ENCODE measurements around the gene CALML3. TPM values are rescaled to one million over a fixed set of nuclear protein-coding genes. Genes with fewer than 3 reads are reported as not detected.

Gene CALML3
- total and polyA plus RNA-seq, 10 of the 15 experiments (the other 5 are each of a cell fraction or from before 2014, with no cell fraction given) = not detected

DNA sequence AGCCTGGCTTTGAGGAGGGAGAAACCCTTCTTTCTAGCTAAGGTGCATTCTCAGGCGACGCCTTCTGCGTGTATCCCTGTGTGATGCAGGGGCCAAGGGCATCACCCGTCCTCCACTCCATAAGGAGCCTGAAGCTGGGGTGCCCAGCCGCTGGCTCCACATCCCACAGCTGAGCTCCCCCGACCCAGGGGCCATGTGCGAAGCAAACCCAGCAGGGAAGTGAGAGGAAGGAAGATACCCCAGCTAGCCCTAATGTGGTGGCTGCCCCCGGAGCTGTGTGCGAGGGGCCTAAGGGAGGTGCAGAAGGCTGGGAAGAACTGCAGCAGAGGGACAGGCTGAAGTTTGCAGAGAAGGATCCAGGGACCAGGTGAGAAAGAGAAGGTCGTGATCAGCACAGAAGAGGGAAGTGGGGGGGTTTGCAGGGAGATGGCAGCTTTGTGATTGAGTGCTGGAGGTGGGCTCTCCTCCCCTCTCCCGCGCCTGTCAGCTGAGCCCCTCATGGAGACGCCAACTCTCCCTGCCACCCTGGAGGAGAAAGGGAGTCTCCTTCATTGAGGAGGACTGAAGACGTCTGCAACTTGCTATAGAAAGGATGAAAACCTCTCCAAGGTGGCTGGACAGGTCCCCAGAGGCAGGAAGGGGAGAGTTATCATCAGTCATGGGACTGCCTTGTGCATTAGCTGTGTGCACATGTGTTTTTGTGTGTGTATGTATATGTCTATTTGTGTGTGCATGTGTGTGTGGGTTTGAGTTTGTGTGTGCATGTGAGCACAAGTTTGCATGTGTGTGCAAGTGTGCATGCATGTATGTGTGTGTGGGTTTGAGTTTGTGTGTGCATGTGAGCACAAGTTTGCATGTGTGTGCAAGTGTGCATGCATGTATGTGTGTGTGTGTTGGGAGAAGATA, 21.9 kb upstream of the CALML3 start (continued):
- TF ChIP-seq MTA2 (IDR thresholded peaks at IDR 0.05; ENCODE audit: low read depth) (no peak), RB1 (IDR thresholded peaks at IDR 0.05; ENCODE audit: borderline replicate concordance) (no peak), FOS (IDR thresholded peaks at IDR 0.05; ENCODE audit: borderline replicate concordance, extremely low read depth, insufficient read length) (no peak), SREBF2 (IDR thresholded peaks at IDR 0.05; ENCODE audit: low read length) (no peak), JUNB (IDR thresholded peaks at IDR 0.05) (no peak), ZBED1 (IDR thresholded peaks at IDR 0.05; ENCODE audit: borderline replicate concordance) (no peak), ASH2L (IDR thresholded peaks at IDR 0.05; ENCODE audit: borderline replicate concordance, low read depth) (no peak)

DNA sequence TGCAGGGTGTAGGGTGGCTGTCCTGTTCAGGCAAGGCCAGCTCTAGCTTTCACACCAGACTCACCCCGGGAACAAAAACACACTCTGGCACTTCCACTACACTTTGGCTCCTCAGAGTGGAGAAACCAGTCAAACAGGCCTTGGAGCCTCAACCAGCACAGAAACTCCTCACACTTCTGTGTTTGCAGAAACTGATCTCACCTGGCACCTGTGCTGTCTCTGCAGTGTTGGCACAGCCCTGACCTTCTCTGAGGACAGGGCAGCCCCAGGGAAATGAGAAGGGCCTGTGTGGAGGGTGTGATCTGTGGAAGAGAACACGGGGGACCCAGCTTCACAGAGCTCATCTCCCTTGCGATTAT, 21.3 kb upstream of the CALML3 start:
- TF ChIP-seq RB1 (IDR thresholded peaks at IDR 0.05; ENCODE audit: borderline replicate concordance) (no peak), ZBED1 (IDR thresholded peaks at IDR 0.05; ENCODE audit: borderline replicate concordance) (no peak), TAF1 (IDR thresholded peaks at IDR 0.05; ENCODE audit: borderline replicate concordance, low read depth, low read length) (no peak), POU2F2 (IDR thresholded peaks at IDR 0.05; ENCODE audit: borderline replicate concordance, low read depth, low read length) (no peak), KDM1A (IDR thresholded peaks at IDR 0.05; ENCODE audit: borderline replicate concordance) (no peak), MXI1 (IDR thresholded peaks at IDR 0.05; ENCODE audit: low read depth, low read length) (no peak), JUNB (IDR thresholded peaks at IDR 0.05) (no peak), RAD51 (IDR thresholded peaks at IDR 0.05) (no peak)
- TF ChIP-seq, protein P1, sequence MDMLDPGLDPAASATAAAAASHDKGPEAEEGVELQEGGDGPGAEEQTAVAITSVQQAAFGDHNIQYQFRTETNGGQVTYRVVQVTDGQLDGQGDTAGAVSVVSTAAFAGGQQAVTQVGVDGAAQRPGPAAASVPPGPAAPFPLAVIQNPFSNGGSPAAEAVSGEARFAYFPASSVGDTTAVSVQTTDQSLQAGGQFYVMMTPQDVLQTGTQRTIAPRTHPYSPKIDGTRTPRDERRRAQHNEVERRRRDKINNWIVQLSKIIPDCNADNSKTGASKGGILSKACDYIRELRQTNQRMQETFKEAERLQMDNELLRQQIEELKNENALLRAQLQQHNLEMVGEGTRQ (IDR thresholded peaks at IDR 0.05; ENCODE audit: borderline replicate concordance, low read depth, low read length) = no peak
- TF ChIP-seq, protein P2, sequence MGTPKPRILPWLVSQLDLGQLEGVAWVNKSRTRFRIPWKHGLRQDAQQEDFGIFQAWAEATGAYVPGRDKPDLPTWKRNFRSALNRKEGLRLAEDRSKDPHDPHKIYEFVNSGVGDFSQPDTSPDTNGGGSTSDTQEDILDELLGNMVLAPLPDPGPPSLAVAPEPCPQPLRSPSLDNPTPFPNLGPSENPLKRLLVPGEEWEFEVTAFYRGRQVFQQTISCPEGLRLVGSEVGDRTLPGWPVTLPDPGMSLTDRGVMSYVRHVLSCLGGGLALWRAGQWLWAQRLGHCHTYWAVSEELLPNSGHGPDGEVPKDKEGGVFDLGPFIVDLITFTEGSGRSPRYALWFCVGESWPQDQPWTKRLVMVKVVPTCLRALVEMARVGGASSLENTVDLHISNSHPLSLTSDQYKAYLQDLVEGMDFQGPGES (IDR thresholded peaks at IDR 0.05) = no peak
- TF ChIP-seq, protein P3, sequence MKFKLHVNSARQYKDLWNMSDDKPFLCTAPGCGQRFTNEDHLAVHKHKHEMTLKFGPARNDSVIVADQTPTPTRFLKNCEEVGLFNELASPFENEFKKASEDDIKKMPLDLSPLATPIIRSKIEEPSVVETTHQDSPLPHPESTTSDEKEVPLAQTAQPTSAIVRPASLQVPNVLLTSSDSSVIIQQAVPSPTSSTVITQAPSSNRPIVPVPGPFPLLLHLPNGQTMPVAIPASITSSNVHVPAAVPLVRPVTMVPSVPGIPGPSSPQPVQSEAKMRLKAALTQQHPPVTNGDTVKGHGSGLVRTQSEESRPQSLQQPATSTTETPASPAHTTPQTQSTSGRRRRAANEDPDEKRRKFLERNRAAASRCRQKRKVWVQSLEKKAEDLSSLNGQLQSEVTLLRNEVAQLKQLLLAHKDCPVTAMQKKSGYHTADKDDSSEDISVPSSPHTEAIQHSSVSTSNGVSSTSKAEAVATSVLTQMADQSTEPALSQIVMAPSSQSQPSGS (IDR thresholded peaks at IDR 0.05; ENCODE audit: low read length) = no peak
- TF ChIP-seq, protein P4, sequence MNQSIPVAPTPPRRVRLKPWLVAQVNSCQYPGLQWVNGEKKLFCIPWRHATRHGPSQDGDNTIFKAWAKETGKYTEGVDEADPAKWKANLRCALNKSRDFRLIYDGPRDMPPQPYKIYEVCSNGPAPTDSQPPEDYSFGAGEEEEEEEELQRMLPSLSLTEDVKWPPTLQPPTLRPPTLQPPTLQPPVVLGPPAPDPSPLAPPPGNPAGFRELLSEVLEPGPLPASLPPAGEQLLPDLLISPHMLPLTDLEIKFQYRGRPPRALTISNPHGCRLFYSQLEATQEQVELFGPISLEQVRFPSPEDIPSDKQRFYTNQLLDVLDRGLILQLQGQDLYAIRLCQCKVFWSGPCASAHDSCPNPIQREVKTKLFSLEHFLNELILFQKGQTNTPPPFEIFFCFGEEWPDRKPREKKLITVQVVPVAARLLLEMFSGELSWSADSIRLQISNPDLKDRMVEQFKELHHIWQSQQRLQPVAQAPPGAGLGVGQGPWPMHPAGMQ (IDR thresholded peaks at IDR 0.05; ENCODE audit: borderline replicate concordance) = no peak
- no peak overlapping the region for H3K4me2 ChIP-seq (ENCODE audit: control insufficient read depth, insufficient read depth)
- H3K4me1 ChIP-seq (ENCODE audit: control insufficient read depth, insufficient read depth, low read length) = no peaks in the 10 kb centered on the region
- no peaks in the 10 kb centered on the region for H3K79me2 ChIP-seq (ENCODE audit: control insufficient read depth, insufficient read depth, low read length)
- H3K4me3 ChIP-seq = no peak overlapping the region
- ATAC-seq (no peak), FAIRE-seq (no peak), DNase-seq (ENCODE audit: low read depth, low spot score) (no peak)
- RAD21 ChIA-PET (ENCODE audit: unreplicated experiment) = interaction anchor here (1.0 kb wide), 1 partner anchor 126 kb away, joined by 3 read pairs; no protein-coding TSS in a partner anchor
- BruUV-seq (replicated peaks) = no TSS peak
- no peaks in the 10 kb centered on the region for H3K9me3 ChIP-seq (replicated peaks; ENCODE audit: control insufficient read depth, insufficient read depth, low read length)
- peaks cover 0 to 7% of the 10 kb centered on the region in 2 experiments; a peak in 3 of 4 replicates for H3K27me3 ChIP-seq (replicated peaks in 1 of 2; ENCODE audit: control insufficient read depth in 2 of 2, insufficient read depth in 2 of 2, low read length in 1 of 2)
- SMC1A ChIA-PET (ENCODE audit: uncharacterized antibody, unreplicated experiment) = no interaction called here
- WGBS (ENCODE audit: insufficient coverage, insufficient replicate concordance, low lambda C conversion rate, missing lambda C conversion rate) = 55% methylated on average over 3 of the region's 3 CpGs
- H4K20me1 ChIP-seq (ENCODE audit: control insufficient read depth, insufficient read depth) = no peaks in the 10 kb centered on the region
- H3K36me3 ChIP-seq (ENCODE audit: control insufficient read depth in 2 of 2, insufficient read depth in 2 of 2, low read length in 1 of 2) = no peaks in the 10 kb centered on the region
- POLR2A ChIA-PET = no interaction called here
- intact Hi-C loops (cut with micrococcal nuclease; ENCODE audit: unreplicated experiment) (no loop called here), in situ Hi-C loops (cut with MboI) (no loop called here)
- no peak overlapping the region for H3K9ac ChIP-seq (ENCODE audit: control insufficient read depth, insufficient read depth, low read length)
- no peak overlapping the region for H2AFZ ChIP-seq (ENCODE audit: control insufficient read depth, low read depth, low read length)
- CTCF ChIA-PET = no interaction called here
- H3K27ac ChIP-seq (ENCODE audit: control insufficient read depth, insufficient read depth) = no peak overlapping the region

All from GM12878 (cell line).